ENCODE data around the gene TMEM91.
"Not testable (repeated sequence)": the region's sequence is repeated elsewhere in the genome, so short reads cannot be mapped to it uniquely, and the experiment has no call there.

TMEM91 gene

DNA sequence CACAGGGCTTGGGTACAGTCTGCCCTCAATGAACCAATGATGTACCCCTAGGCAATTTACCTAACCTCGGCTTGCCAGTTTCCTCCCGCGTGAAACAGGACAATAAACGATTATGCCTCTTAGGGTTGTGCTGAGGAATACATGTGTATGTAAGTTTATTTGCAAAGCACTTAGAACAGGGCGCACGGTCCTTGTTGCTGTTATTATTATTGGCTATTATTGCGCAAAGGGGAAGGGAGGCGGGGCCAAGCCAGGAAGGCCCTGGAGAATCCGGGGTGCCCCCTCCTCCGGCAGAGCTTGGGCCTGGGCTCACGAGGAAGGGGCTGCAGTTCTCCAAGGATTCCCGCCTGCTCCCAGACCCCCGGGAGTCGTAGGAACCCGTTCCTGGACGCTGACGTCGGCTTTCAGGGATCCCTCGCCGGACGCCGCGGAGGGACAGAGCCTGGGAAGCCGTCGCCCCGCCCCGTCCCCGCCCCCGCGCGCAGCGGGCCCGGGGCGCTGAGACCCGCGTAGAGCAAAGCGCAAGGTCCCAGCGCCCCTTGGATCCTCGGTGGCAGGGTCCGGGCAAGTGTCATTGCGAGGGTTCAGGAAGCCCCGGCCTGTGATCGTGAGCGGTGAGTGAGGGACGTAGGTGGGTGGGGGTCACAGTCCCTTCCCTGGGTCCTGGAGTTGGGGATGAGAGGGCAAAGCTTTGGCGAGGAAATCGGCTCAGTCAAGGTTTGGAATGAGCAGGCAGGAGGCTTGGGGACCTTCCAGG, at the start of gene TMEM91:
Gene TMEM91, plus strand, starts transcription at position 293 of the 757 bp plus-strand sequence. CDS start 1,777 bp downstream, outside the sequence.
- DNase-seq (ENCODE audit: low read depth in 1 of 2, low spot score in 1 of 2), result no peak

GRCh38 chr19:41327076-41327575, 49.2 kb upstream of the TMEM91 start:
- DNase-seq (ENCODE audit: low read depth in 1 of 2, low spot score in 1 of 2), result no peak

GRCh38 chr19:41327576-41328156, 48.7 kb upstream of the TMEM91 start:
- DNase-seq (ENCODE audit: low read depth in 1 of 2, low spot score in 1 of 2), result peak; percentile 63 to 75

DNA sequence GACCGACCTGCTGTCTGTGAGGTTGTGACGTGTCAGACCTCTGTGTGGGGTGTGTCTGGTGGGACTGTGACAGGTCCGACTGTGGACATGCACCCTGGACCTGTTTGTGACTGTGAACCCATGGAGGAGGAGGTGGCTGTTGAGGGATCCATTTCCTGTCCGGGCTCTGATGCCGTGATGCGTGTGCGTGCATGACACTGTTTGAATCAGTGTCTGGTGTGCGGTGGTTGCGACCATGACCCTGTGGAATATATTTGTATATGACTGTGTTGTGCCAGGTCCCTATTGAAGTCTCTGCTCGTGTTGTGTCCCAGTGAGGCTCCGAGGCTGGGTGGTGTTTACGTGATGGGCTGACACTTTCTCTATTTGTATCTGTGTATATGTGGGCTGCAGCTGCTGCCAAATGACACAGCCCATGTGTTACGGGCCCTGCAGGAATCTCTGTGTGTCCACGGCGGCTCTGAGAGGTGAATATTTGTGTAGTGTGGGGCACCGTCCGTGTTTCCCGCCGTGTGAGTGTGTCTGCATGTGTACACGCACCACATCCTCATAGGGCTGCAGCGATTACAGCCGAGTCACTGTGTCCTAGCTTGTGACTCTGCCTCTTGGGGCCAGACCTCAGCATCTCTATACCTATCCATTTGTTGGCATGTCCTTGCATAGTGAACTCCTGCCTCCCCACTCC, 48.0 kb upstream of the TMEM91 start:
- peak in 1 of 2 donors; percentile 25 for DNase-seq (ENCODE audit: low read depth in 1 of 2, low spot score in 1 of 2)

DNA sequence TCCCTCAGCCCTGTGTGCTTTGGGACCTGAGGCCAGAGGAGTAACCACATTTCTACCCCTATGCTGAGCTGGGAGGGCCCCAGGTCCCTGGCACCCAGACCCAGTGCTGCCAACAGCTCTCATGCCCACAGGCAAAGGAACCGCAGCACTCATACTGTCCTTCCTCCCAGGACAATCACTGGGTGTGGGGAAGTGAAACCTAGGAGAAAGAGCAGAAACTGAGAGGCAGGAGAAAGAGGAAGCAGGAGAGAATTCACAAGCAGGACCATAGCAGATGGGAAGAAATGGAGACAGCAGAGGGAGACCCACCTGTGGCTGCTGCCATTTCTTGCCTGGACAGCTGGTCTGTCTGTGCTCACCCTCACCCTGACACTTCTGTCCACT, 47.5 kb upstream of the TMEM91 start:
- no peak for DNase-seq (ENCODE audit: low read depth in 1 of 2, low spot score in 1 of 2)

GRCh38 chr19:41330481-41330880, 45.9 kb upstream of the TMEM91 start:
- DNase-seq (ENCODE audit: low read depth in 1 of 2, low spot score in 1 of 2), result no peak

GRCh38 chr19:41330946-41331678, 45.2 kb upstream of the TMEM91 start:
- DNase-seq (ENCODE audit: low read depth in 1 of 2, low spot score in 1 of 2), result no peak

GRCh38 chr19:41332000-41332399, 44.3 kb upstream of the TMEM91 start:
- no peak for DNase-seq (ENCODE audit: low read depth in 1 of 2, low spot score in 1 of 2)

DNA sequence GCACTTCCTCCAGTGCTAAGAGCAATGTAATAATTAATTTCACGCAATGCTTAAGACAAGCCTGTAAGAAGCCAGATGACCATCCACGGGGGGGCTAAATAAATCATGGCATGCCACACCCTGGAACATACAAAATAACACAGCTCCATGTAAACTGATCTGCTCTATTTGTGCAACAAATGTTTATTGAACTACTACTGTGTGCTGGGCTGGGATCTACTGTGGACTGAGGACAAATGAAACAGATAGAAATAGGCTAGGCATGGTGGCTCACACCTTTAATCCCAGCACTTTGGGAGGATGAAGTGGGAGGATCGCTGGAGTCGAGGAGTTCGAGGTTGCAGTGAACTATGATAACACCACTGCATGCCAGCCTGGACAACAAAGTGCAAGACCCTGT, 43.9 kb upstream of the TMEM91 start:
- DNase-seq (ENCODE audit: low read depth in 1 of 2, low spot score in 1 of 2), result no peak

DNA sequence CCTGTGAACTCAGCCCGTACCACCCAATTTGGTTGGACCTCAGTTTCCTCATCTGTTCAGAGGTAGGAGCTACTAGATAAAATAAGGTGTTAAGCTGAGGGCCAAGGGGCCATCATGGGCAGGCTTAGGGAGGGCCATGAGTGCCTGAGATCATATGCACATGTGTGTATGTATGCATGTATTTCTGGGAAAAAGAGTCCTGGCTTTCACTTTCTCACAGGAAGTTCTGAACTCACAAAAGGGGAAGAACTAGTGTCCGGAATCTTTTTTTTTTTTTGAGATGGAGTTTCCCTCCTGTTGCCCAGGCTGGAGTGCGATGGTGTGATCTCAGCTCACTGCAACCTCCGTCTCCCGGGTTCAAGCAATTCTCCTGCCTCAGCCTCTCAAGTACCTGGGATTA, 41.5 kb upstream of the TMEM91 start:
- DNase-seq (ENCODE audit: low read depth in 1 of 2, low spot score in 1 of 2), result no peak

DNA sequence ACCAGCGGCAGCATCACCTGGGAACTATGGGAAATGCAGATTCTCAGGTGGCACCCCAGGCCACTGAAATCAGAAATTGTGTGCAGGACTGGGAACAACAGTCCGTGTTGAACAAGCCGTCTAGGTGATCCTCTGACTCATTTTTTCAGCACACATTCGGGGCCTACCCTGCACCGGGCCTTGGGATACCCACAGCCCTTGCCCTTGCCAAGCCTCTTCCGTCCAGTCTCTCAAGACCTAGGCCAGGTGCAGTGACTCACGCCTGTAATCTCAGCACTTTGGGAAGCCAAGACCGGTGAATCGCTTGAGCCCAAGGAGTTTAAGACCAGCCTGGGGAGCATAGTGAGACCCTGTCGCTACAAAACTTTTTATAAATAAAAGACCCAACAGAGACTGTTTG, 40.9 kb upstream of the TMEM91 start:
- DNase-seq (ENCODE audit: low read depth in 1 of 2, low spot score in 1 of 2), result no peak

- DNase-seq (ENCODE audit: low read depth in 1 of 2, low spot score in 1 of 2), result no peak
Measured at GRCh38 chr19:41339936-41340335, 36.4 kb upstream of the TMEM91 start.

DNA sequence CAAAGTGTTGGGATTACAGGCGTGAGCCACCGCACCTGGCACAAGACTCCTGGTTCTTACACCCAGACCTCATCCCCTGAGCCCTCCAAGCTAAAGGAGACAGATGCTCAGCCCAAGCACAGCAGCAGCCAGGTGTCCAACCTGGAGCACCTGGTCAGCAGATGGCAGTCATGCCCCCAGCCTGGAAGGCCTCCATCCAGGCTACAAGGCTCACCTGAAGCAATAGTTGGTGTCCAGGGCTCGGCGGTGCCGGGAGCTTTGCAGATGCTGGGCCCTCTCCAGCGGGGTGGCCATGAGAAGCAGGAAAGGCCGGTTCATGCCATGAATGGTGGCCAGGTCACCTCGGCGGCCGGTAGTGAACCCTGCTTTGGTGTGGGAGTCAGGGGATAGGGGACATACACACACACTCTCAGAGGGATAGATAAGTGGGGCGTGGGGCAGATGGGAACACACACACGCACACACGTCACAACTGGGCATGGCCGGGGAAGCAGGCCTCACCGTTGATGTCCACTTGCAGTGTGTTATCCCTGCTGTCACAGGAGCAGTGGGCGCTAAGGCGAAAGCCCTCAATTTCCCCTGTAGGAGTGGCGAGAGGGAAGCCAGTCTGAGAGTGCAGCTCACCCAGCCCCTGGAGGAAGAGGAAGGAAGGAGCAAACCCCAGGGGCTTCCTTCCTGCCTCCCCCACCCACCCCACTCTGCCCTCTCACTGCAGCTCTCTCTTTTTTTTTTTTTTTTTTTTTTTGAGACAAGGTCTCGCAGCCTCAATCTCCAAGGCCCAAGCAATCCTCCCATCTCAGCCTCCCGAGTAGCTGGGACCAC, 34.5 kb upstream of the TMEM91 start:
- no peak for DNase-seq (ENCODE audit: low read depth in 1 of 2, low spot score in 1 of 2)

GRCh38 chr19:41344162-41344561, 32.2 kb upstream of the TMEM91 start:
- no peak for DNase-seq (ENCODE audit: low read depth in 1 of 2, low spot score in 1 of 2)

- not testable (repeated sequence) for DNase-seq (ENCODE audit: low read depth in 1 of 2, low spot score in 1 of 2)
Measured at GRCh38 chr19:41346916-41347315, 29.4 kb upstream of the TMEM91 start.

GRCh38 chr19:41350735-41351338, 25.5 kb upstream of the TMEM91 start:
- DNase-seq (ENCODE audit: low read depth in 1 of 2, low spot score in 1 of 2), result no peak

DNA sequence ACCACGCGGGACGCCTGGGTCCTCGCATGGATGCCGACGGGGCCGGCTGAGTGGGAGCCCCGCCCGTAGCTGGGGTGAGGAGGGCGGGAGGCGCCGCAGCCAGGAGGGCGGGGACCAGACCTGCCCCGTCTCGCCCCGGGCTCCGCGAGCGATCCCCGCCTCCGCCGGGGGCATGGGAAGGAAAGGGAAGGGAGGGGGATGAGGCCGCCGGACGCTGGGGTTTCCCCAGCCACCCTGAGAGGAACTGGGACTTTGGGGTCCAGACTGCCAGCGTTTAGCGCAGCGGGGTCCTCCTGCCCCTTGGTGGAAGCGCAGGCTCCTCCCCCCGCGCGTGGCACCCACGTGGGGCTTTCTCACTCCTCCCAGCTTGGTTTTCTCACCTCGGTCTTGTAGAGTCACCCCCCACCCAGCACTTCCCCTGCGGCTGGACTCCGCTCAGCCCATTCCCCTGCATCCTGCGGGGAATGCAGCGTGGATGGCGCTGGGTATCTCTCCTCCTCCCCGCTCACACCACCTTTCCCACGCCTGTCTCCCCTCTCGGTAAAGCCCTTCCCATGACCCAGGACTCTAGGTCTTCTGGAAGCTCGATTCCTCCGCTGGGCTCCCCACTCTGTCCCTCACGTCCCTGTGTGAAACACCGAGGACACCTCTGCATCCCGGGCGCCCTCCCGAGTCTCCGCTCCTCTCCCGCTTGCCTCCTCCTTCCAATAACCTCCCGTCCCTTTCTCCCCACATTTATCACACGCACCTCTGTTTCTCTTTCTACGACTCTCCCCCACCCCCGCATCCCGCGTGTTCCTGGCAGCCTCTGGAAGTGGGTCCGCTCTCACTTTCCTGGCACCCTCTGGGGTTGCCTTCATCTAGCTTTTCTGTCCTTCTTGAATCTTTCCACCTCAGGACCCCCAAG, 24.7 kb upstream of the TMEM91 start:
- peak; percentile 57 to 73 for DNase-seq (ENCODE audit: low read depth in 1 of 2, low spot score in 1 of 2)

GRCh38 chr19:41352279-41352608, 24.1 kb upstream of the TMEM91 start:
- no peak for DNase-seq (ENCODE audit: low read depth in 1 of 2, low spot score in 1 of 2)
